Mucosa of rectum (tissue), 2 donors: ENCODE measurements around the gene ITGA3.

Source experiments
- H3K27ac ChIP-seq, 2 donors: one replicate each; pipeline ENCODE4 v1.7.0; 2013; ENCODE audit warnings: inconsistent platforms in 2 of 2, low read depth in 2 of 2, low read length in 2 of 2
- H3K27me3 ChIP-seq, 2 donors: one replicate each; pipeline ENCODE4 v1.7.0; 2013; ENCODE audit warnings: low read length in 2 of 2; ENCODE audit not compliant: control insufficient read depth in 2 of 2, insufficient read depth in 2 of 2
- H3K36me3 ChIP-seq, 2 donors: one replicate each; pipeline ENCODE4 v1.7.0; 2013; ENCODE audit warnings: low read length in 2 of 2; ENCODE audit not compliant: control insufficient read depth in 2 of 2, insufficient read depth in 2 of 2
- H3K4me1 ChIP-seq, 2 donors: one replicate each; pipeline ENCODE4 v1.7.0; 2013; ENCODE audit warnings: low read length in 2 of 2, mild to moderate bottlenecking in 1 of 2; ENCODE audit not compliant: control insufficient read depth in 2 of 2, insufficient read depth in 2 of 2
- H3K4me3 ChIP-seq, 2 donors: one replicate each; pipeline ENCODE4 v1.7.0; 2013; ENCODE audit warnings: low read length in 2 of 2
- H3K9ac ChIP-seq, 2 donors: one replicate each; pipeline ENCODE4 v1.7.0; 2013; ENCODE audit warnings: low read length in 2 of 2, low read depth in 1 of 2, mild to moderate bottlenecking in 1 of 2
- H3K9me3 ChIP-seq, 2 donors: one replicate each; pipeline ENCODE4 v1.7.0; 2013; ENCODE audit warnings: low read length in 2 of 2; ENCODE audit not compliant: control insufficient read depth in 2 of 2
- donor health status: healthy.
- donor health status: Normal muscosa, but diverticular disease.

ITGA3 gene

GRCh38 chr17:50105811-50106210 lies 49.9 kb downstream of the ITGA3 start:
- Histone ChIP-seq H3K4me3 (no peak overlapping the region), H3K9ac (no peak overlapping the region), H3K36me3 (peaks cover 18 to 42% of the 10 kb centered on the region in 2 donors), H3K27me3 (no peaks in the 10 kb centered on the region), H3K9me3 (no peaks in the 10 kb centered on the region), H3K27ac (no peak overlapping the region), H3K4me1 (peaks cover 25 to 31% of the 10 kb centered on the region in 2 donors)

- Histone ChIP-seq H3K36me3 (peaks cover 18 to 42% of the 10 kb centered on the region in 2 donors), H3K4me1 (peaks cover 21 to 30% of the 10 kb centered on the region in 2 donors), H3K4me3 (no peak overlapping the region), H3K27ac (no peak overlapping the region), H3K27me3 (no peaks in the 10 kb centered on the region), H3K9me3 (no peaks in the 10 kb centered on the region), H3K9ac (no peak overlapping the region)
These were observed 50.7 kb downstream of the ITGA3 start for GRCh38 chr17:50106393-50107131.

- Histone ChIP-seq H3K4me1 (peaks cover 15 to 28% of the 10 kb centered on the region in 2 donors), H3K27ac (no peak overlapping the region), H3K9ac (no peak overlapping the region), H3K27me3 (no peaks in the 10 kb centered on the region), H3K4me3 (no peak overlapping the region), H3K9me3 (no peaks in the 10 kb centered on the region), H3K36me3 (peaks cover 18 to 42% of the 10 kb centered on the region in 2 donors)
These were observed 52.0 kb downstream of the ITGA3 start for GRCh38 chr17:50107790-50108414.

GRCh38 chr17:50108556-50108955 lies 52.6 kb downstream of the ITGA3 start:
- Histone ChIP-seq H3K36me3 (peaks cover 18 to 37% of the 10 kb centered on the region in 2 donors), H3K27ac (no peak overlapping the region), H3K9ac (no peak overlapping the region), H3K4me3 (no peak overlapping the region), H3K27me3 (no peaks in the 10 kb centered on the region), H3K9me3 (no peaks in the 10 kb centered on the region), H3K4me1 (peaks cover 8 to 25% of the 10 kb centered on the region in 2 donors)

GRCh38 chr17:50109207-50109606 lies 53.3 kb downstream of the ITGA3 start:
- H3K9me3 ChIP-seq: no peaks in the 10 kb centered on the region
- H3K4me1 ChIP-seq: peaks cover 8 to 25% of the 10 kb centered on the region in 2 donors
- no peaks in the 10 kb centered on the region for H3K27me3 ChIP-seq
- no peak overlapping the region for H3K4me3 ChIP-seq
- peaks cover 18 to 36% of the 10 kb centered on the region in 2 donors for H3K36me3 ChIP-seq
- no peak overlapping the region for H3K9ac ChIP-seq
- no peak overlapping the region for H3K27ac ChIP-seq

GRCh38 chr17:50109785-50110184 lies 53.9 kb downstream of the ITGA3 start:
- H3K9ac ChIP-seq: no peak overlapping the region
- no peak overlapping the region for H3K4me3 ChIP-seq
- no peak overlapping the region for H3K27ac ChIP-seq
- no peaks in the 10 kb centered on the region for H3K9me3 ChIP-seq
- peaks cover 8 to 27% of the 10 kb centered on the region in 2 donors for H3K4me1 ChIP-seq
- no peaks in the 10 kb centered on the region for H3K27me3 ChIP-seq
- peaks cover 18 to 36% of the 10 kb centered on the region in 2 donors for H3K36me3 ChIP-seq

GRCh38 chr17:50110591-50111349 lies 54.9 kb downstream of the ITGA3 start:
- peaks cover 13 to 32% of the 10 kb centered on the region in 2 donors for H3K36me3 ChIP-seq
- no peaks in the 10 kb centered on the region for H3K27me3 ChIP-seq
- H3K4me3 ChIP-seq: no peak overlapping the region
- H3K27ac ChIP-seq: peak overlapping the region in 1 of 2 donors; percentile 60
- peaks cover 8 to 27% of the 10 kb centered on the region in 2 donors for H3K4me1 ChIP-seq
- no peaks in the 10 kb centered on the region for H3K9me3 ChIP-seq
- H3K9ac ChIP-seq: no peak overlapping the region

GRCh38 chr17:50111673-50112655 lies 56.1 kb downstream of the ITGA3 start:
- H3K27ac ChIP-seq: peak overlapping the region; percentile 43 to 67

GRCh38 chr17:50112694-50113093 lies 56.8 kb downstream of the ITGA3 start:
- Histone ChIP-seq H3K9me3 (no peaks in the 10 kb centered on the region), H3K36me3 (peaks cover 3 to 21% of the 10 kb centered on the region in 2 donors), H3K4me3 (no peak overlapping the region), H3K9ac (peak overlapping the region in 1 of 2 donors; percentile 35), H3K27ac (peak overlapping the region in 1 of 2 donors; percentile 43), H3K4me1 (peaks cover 16 to 27% of the 10 kb centered on the region in 2 donors), H3K27me3 (peaks cover 0 to 6% of the 10 kb centered on the region in 2 donors)

More at GRCh38 chr17:50111673-50112655, 56.1 kb downstream of the ITGA3 start:
- Histone ChIP-seq H3K9ac (peak overlapping the region; percentile 35 to 41), H3K36me3 (peaks cover 4 to 26% of the 10 kb centered on the region in 2 donors), H3K4me1 (peaks cover 10 to 27% of the 10 kb centered on the region in 2 donors), H3K9me3 (no peaks in the 10 kb centered on the region), H3K4me3 (no peak overlapping the region), H3K27me3 (peaks cover 0 to 6% of the 10 kb centered on the region in 2 donors)
